RWPE1 (cell line): ENCODE results near the gene UTP3.

ENCODE experiments used
- CTCF ChIA-PET: fragments of 350-600 bp; sonication (Branson Sonifier 250); formaldehyde crosslinking; extraction: SDS; loops from one replicate; lab custom pipeline; 2021; lab: Yijun Ruan, JAX
- POLR2A ChIA-PET: fragments of 400-600 bp; formaldehyde crosslinking; extraction: SDS; loops from one replicate; lab custom pipeline; 2020; ENCODE audit warnings: antibody characterized with exemption; ENCODE audit not compliant: low non-redundant PET; lab: Yijun Ruan, JAX
- DNase-seq: peaks from one replicate; pipeline ENCODE4 v3.0.0; 2012; ENCODE audit warnings: low spot score
- H3K27ac ChIP-seq: fragments of 450-650 bp; 2 replicates; pipeline ENCODE4 v1.5.1; 2017
- TF ChIP-seq, protein P1 (sequence below): fragments of 450-650 bp; conservative IDR thresholded peaks from 2 replicates; pipeline ENCODE4 v1.5.1; 2017; ENCODE audit warnings: low read depth, mild to moderate bottlenecking

UTP3 gene

DNA sequence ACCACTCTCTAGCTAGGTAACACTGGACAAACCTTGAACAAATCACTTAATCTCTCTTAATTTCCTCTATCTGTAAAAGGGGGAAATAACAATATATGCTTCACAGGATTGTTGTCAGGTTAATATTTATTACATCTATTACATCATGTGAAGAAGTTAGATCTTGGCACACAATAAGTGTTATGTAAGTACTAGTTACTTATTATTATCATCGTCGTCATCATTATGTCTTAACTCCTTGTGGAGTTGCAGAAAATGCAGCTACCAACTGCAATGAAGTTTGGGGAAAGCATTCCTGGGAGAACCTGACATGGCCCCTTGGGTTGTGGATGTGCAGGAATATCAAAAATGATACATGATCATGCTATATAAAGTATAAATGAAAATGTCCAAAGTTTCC, 17.2 kb upstream of the UTP3 start:
- POLR2A ChIA-PET, result no interaction called here
- DNase-seq, result no peak
- CTCF ChIA-PET, result no interaction called here
- H3K27ac ChIP-seq, result no peak overlapping the region
- TF ChIP-seq, protein P1, sequence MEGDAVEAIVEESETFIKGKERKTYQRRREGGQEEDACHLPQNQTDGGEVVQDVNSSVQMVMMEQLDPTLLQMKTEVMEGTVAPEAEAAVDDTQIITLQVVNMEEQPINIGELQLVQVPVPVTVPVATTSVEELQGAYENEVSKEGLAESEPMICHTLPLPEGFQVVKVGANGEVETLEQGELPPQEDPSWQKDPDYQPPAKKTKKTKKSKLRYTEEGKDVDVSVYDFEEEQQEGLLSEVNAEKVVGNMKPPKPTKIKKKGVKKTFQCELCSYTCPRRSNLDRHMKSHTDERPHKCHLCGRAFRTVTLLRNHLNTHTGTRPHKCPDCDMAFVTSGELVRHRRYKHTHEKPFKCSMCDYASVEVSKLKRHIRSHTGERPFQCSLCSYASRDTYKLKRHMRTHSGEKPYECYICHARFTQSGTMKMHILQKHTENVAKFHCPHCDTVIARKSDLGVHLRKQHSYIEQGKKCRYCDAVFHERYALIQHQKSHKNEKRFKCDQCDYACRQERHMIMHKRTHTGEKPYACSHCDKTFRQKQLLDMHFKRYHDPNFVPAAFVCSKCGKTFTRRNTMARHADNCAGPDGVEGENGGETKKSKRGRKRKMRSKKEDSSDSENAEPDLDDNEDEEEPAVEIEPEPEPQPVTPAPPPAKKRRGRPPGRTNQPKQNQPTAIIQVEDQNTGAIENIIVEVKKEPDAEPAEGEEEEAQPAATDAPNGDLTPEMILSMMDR, result no peak

DNA sequence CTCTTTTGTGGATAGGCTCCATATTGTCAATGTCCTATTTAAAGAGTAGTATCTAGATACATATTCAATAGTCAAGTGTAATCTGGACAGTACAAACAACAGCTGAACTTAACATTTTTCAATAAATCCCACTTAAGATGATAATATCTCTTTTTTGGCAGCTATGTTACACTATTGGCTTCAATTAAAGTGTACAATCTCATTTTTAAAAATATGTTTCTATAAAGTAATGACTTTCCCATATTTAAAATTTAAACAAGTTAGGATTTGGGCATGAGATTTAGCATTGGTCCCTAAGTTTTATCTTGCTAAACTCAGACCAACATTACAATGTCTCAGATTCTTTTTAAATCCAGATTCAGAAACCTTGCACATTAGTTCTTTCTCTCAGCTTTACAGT, 14.1 kb upstream of the UTP3 start:
- CTCF ChIA-PET, result interaction anchor here (0.6 kb wide), 1 partner anchor 13 kb away, joined by 5 read pairs; no protein-coding TSS in a partner anchor
- H3K27ac ChIP-seq, result no peak overlapping the region
- TF ChIP-seq, protein P1, result no peak
- POLR2A ChIA-PET, result no interaction called here
- DNase-seq, result no peak

DNA sequence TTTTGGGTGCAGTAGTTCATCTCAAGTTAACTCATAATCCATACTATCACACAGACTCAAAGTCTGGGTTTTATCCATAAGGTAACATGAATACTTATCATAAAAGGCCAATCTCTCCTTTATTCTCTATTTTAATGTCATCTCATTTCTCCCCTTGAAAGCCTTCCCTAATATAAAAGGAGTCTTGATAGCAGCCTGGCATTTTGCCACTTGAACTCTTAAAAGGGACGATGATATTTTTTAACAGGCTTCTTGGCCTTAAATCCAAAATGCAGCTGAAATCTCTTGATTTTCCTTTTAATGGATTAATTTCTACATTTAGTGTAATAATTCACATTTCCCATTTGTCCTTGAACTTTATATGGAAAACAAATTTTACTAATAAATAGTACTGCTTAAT, 13.6 kb upstream of the UTP3 start:
- POLR2A ChIA-PET, result no interaction called here
- no peak overlapping the region for H3K27ac ChIP-seq
- CTCF ChIA-PET, result no interaction called here
- TF ChIP-seq, protein P1, result no peak
- DNase-seq, result no peak

- CTCF ChIA-PET, result interaction anchor here (0.6 kb wide), 1 partner anchor 24 kb away, joined by 4 read pairs; no protein-coding TSS in a partner anchor
- no peak overlapping the region for H3K27ac ChIP-seq
These were observed 11.7 kb upstream of the UTP3 start for GRCh38 chr4:70676554-70677090.

GRCh38 chr4:70678383-70678999, 9.8 kb upstream of the UTP3 start:
- DNase-seq, result no peak
- CTCF ChIA-PET, result no interaction called here
- POLR2A ChIA-PET, result no interaction called here

More at GRCh38 chr4:70676554-70677090, 11.7 kb upstream of the UTP3 start:
- POLR2A ChIA-PET, result no interaction called here
- no peak for DNase-seq
- TF ChIP-seq, protein P1, result no peak

DNA sequence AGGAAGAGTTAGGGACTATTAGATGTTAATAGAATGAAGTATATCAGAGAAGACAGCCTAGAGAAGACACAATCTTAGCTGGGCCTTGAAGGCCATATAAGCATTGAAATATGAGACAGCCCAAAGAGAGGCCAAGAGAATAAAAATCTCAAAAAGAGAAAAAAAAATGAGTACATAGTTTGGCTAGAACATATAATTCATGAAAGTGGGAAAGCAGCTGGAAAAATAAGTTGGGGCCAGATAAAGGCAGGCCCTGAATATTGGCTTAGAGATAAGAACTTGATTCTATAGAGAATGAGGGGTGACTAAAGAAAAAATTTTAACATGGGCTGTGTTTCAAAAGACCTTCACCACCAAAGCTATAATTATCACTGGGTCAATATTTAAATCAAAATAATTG, 7.4 kb upstream of the UTP3 start:
- H3K27ac ChIP-seq, result no peak overlapping the region
- ChIA-PET POLR2A (no interaction called here), CTCF (interaction anchor here (0.6 kb wide), 1 partner anchor 16 kb away, joined by 3 read pairs; no protein-coding TSS in a partner anchor)
- TF ChIP-seq, protein P1, result no peak
- DNase-seq, result no peak

More at GRCh38 chr4:70678383-70678999, 9.8 kb upstream of the UTP3 start:
- TF ChIP-seq, protein P1, result no peak
- no peak overlapping the region for H3K27ac ChIP-seq
